Nephron progenitor cell (in vitro differentiated cells): ENCODE measurements around the gene FAM13A.

Experiments used
- DNase-seq: peaks from one replicate; pipeline ENCODE4 v3.0.0; 2021
- H3K27ac Mint-ChIP-seq: 2 replicates; pipeline ENCODE4 v1.8.0; 2021; ENCODE audit warnings: mild to moderate bottlenecking, moderate library complexity, mixed read lengths
- H3K27me3 Mint-ChIP-seq: 2 replicates; pipeline ENCODE4 v1.8.0; 2021; ENCODE audit warnings: mild to moderate bottlenecking, low read depth, mixed read lengths; ENCODE audit not compliant: poor library complexity
- H3K36me3 Mint-ChIP-seq: 2 replicates; pipeline ENCODE4 v1.8.0; 2021; ENCODE audit warnings: low read depth, mixed read lengths
- H3K4me1 Mint-ChIP-seq: 2 replicates; pipeline ENCODE4 v1.8.0; 2021; ENCODE audit warnings: mixed read lengths
- H3K4me3 Mint-ChIP-seq: 2 replicates; pipeline ENCODE4 v1.8.0; 2021; ENCODE audit warnings: mild to moderate bottlenecking, moderate library complexity, mixed read lengths
- H3K9me3 Mint-ChIP-seq: 2 replicates; pipeline ENCODE4 v1.8.0; 2021; ENCODE audit warnings: mild to moderate bottlenecking, moderate library complexity, mixed read lengths
- TF ChIP-seq, protein P1 (sequence below): fragments of 200-600 bp; sonication (generic); IDR thresholded peaks from 2 replicates; pipeline ENCODE4 v1.5.0; 2021; ENCODE audit warnings: antibody characterized with exemption

Gene FAM13A

DNA sequence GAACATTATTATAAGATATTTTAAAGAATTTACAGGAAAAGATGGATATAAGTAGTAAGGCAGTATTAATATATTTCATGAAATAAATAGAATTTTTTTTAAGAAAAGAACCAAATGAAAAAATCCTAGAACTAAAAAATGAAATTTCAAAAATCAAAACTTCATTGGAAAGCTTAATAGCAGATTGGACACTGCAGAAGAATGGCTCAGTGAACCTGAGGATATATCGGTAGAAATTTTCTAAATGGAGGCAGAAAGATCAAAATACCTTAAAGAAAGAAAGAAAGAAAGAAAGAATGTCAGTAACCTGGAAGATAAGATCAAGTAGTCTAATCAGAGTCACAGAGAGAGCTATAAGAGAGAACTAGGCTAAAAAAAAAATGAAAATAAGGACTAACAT is 21.3 kb upstream of the FAM13A start:
- no peak overlapping the region for H3K27ac Mint-ChIP-seq
- H3K4me1 Mint-ChIP-seq: no peaks in the 10 kb centered on the region
- TF ChIP-seq, protein P1, sequence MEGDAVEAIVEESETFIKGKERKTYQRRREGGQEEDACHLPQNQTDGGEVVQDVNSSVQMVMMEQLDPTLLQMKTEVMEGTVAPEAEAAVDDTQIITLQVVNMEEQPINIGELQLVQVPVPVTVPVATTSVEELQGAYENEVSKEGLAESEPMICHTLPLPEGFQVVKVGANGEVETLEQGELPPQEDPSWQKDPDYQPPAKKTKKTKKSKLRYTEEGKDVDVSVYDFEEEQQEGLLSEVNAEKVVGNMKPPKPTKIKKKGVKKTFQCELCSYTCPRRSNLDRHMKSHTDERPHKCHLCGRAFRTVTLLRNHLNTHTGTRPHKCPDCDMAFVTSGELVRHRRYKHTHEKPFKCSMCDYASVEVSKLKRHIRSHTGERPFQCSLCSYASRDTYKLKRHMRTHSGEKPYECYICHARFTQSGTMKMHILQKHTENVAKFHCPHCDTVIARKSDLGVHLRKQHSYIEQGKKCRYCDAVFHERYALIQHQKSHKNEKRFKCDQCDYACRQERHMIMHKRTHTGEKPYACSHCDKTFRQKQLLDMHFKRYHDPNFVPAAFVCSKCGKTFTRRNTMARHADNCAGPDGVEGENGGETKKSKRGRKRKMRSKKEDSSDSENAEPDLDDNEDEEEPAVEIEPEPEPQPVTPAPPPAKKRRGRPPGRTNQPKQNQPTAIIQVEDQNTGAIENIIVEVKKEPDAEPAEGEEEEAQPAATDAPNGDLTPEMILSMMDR: no peak
- H3K36me3 Mint-ChIP-seq: peaks cover 22% of the 10 kb centered on the region
- peaks cover 57% of the 10 kb centered on the region for H3K9me3 Mint-ChIP-seq
- DNase-seq: no peak
- no peak overlapping the region for H3K4me3 Mint-ChIP-seq
- H3K27me3 Mint-ChIP-seq: no peaks in the 10 kb centered on the region

DNA sequence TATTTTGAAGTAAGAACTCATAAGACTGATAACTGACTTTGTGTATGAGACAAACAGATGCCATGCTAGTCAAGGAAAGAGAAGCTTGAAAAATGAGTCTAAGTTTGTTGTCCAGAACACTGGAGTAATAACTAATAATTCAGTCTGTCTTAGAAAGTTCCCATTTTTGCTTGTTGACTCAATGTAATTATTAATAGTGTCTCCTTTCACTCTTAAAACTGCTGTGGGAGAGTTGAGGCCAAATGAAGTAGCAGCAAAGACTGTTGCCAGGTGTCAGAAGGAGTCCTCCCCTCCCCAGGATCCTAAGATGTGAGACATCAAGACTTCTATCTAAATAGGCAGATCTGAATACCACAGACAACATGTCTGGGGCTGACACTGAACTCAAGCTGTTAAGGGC is 20.8 kb upstream of the FAM13A start:
- Mint-ChIP-seq H3K27ac (no peak overlapping the region), H3K36me3 (peaks cover 22% of the 10 kb centered on the region), H3K27me3 (no peaks in the 10 kb centered on the region), H3K9me3 (peaks cover 51% of the 10 kb centered on the region), H3K4me1 (no peaks in the 10 kb centered on the region), H3K4me3 (no peak overlapping the region)
- DNase-seq: no peak
- TF ChIP-seq, protein P1: no peak

DNA sequence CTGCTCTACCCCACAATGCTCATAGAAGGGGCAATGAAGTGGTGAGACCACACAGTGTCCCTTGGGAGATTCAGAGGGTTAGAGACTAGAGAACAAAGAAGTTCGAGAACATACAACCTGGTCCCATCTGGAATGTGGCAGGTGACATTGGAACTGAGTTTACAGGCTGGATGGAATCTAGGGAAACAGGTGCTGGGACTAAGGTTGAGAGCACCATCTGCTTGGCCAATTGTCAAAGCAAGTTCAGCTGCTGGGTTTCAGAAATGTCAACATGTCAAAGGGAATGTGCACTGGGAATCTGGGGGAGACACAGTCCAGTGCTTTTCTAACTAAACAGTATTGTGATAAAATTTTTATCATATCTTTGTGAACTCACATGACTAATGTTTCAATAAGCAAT is 15.9 kb upstream of the FAM13A start:
- TF ChIP-seq, protein P1: no peak
- peaks cover 11% of the 10 kb centered on the region for H3K36me3 Mint-ChIP-seq
- H3K9me3 Mint-ChIP-seq: peaks cover 18% of the 10 kb centered on the region
- no peak overlapping the region for H3K27ac Mint-ChIP-seq
- no peak for DNase-seq
- H3K27me3 Mint-ChIP-seq: no peaks in the 10 kb centered on the region
- H3K4me3 Mint-ChIP-seq: no peak overlapping the region
- peaks cover 2% of the 10 kb centered on the region for H3K4me1 Mint-ChIP-seq

DNA sequence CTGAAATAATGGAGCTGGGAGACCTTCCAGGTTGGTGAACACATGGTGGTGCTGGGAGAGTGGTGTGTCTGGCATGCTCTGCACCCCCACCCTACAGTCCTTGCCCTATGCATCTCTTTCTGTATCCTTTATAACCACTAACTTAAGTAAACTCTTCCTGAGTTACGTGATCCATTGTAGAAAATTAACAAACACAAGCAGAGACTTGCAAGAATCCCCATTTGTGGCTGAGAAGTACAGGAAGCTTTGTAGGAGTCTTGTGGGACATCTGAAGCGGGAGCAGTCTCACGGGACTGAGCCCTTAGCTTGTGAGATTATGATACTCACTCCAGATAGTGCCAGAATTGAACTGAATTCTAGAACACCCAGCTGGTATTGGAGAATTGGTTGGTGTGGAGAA is 14.3 kb upstream of the FAM13A start:
- H3K4me3 Mint-ChIP-seq: no peak overlapping the region
- peaks cover under 1% of the 10 kb centered on the region for H3K36me3 Mint-ChIP-seq
- peaks cover 5% of the 10 kb centered on the region for H3K9me3 Mint-ChIP-seq
- peaks cover 4% of the 10 kb centered on the region for H3K4me1 Mint-ChIP-seq
- H3K27ac Mint-ChIP-seq: no peak overlapping the region
- TF ChIP-seq, protein P1: no peak
- DNase-seq: no peak
- H3K27me3 Mint-ChIP-seq: no peaks in the 10 kb centered on the region

DNA sequence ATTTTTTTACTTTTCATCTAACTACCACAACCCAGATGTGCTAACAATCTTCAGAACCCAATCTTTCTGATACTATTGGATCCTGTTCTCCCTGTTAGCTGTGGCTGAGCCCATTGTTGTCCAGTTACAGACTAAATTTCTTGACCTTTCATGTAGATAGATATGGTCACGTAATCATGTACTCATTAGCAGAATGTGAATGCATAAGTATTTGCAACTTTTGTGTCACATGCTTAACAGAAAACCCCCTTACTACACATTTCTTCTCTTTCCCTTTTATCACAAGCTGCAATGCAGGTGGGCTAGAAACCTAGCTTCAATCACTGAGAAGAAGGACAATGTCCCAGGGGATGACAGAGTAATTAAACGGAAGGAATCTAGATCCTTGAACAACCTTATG is 13.1 kb upstream of the FAM13A start:
- Mint-ChIP-seq H3K4me1 (peaks cover 4% of the 10 kb centered on the region), H3K36me3 (no peaks in the 10 kb centered on the region), H3K4me3 (no peak overlapping the region), H3K27me3 (no peaks in the 10 kb centered on the region), H3K9me3 (peaks cover 8% of the 10 kb centered on the region), H3K27ac (no peak overlapping the region)
- TF ChIP-seq, protein P1: no peak
- DNase-seq: no peak

DNA sequence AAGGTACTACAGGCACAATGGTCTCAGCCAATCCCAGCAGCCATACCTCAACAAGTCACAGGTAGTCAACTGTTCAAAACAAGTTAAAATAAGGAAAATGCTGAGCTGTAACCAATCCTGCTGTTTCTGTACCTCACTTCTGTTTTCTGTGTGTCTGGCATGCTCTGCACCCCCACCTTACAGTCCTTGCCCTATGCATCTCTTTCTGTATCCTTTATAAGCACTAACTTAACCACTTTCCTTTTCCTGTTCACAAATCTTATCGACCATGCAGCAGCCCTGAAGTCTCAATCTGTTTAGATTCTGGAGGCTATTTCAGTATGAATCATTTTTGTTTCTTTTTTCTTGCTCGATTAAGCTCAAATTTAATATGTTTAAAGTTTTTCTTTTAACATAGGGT is 12.5 kb upstream of the FAM13A start:
- Mint-ChIP-seq H3K4me3 (no peak overlapping the region), H3K27me3 (no peaks in the 10 kb centered on the region), H3K36me3 (peaks cover 3% of the 10 kb centered on the region), H3K9me3 (peaks cover 12% of the 10 kb centered on the region), H3K4me1 (peaks cover 4% of the 10 kb centered on the region), H3K27ac (no peak overlapping the region)
- TF ChIP-seq, protein P1: no peak
- no peak for DNase-seq
